DMS79 treated with DMSO at 0.1 percent for 48 hours (cell line): Measurements from ENCODE around the gene KIR2DL3.
"Not testable (repeated sequence)": the region's sequence is repeated elsewhere in the genome, so short reads cannot be mapped to it uniquely, and the experiment has no call there.

ENCODE experiments used
- DNase-seq: peaks from one replicate; lab custom pipeline; 2025; lab: John Stamatoyannopoulos, UW

The KIR2DL3 gene

DNA sequence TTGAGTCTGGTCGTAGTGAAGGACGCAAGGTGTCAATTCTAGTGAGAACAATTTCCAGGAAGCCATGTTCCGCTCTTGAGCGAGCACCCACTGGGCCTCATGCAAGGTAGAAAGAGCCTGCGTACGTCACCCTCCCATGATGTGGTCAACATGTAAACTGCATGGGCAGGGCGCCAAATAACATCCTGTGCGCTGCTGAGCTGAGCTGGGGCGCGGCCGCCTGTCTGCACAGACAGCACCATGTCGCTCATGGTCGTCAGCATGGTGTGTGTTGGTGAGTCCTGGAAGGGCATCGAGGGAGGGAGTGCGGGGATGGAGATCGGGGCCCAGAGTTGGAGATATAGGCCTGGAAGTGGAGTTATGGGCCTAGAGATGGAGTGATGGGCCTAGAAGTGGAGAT lies at the start of gene KIR2DL3:
Gene KIR2DL3, plus strand, starts transcription at position 208 of the 400 bp plus-strand sequence. Its CDS starts 33 bp downstream, at position 241.
- DNase-seq, result not testable (repeated sequence)

DNA sequence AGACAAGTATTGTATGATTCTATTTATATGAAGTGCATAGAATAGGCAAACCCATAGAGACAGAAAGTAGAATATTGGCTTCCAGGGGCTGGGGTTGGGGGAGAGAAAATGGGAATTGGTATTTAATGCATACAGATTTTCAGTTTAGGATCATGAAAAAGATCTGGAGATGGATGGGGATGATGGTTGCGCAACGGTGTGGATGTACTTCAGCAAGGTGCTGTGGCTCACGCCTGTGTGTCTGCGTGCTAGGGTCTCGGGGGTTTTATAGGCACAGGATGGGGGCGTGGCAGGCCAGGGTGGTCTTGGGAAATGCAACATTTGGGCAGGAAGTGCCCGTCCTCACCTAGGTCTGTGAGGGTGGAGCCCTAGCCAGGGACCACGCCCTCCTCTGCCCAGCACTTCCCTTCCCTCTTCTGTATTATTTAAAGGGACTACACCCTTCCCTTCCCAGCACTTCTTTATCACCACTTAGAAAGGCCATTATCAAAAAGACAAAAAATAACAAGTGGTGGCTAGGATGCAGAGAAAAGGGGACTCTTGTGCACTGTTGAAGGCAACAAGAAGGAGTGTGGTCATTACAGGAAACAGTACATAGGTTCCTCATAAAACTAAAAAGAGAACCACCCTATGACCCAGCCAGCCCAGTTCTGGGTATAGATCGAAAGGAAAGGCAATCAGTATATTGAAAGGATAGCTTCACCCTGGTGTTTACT lies 46.6 kb upstream of the KIR2DL3 start:
- no peak for DNase-seq

DNA sequence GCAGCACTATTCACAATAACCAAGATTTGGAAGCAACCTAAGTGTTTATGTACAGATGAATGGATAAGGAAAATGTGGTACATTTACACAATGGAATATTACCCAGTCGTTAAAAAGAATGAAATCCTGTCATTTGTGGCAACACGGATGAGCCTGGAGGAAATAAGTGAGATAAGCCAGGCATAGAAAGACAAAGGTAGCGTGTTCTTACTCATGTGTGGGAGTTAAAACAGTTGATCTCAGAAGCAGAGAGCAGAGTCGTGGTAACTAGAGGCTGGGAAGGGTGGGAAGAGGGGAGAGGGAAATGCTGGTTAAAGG lies 46.1 kb upstream of the KIR2DL3 start:
- no peak for DNase-seq

DNA sequence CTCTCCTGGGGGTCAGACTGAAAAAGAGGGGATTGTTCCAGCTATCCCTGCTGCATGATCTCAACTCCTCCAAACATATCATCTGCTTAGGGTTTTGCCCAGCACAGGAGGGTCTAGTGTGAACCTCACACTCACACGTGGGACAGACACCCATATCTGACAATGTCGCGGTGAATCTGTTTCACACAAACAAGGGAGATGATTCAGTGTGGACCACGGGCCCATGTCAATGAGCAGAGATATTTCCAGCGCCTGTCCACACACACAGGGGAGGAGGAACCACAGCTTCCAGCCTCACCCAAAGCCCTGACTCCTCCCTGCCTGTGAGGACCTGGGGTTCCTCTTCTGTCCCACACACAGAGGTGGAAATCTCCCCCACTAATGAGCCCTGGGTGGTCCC lies 43.7 kb upstream of the KIR2DL3 start:
- no peak for DNase-seq

DNA sequence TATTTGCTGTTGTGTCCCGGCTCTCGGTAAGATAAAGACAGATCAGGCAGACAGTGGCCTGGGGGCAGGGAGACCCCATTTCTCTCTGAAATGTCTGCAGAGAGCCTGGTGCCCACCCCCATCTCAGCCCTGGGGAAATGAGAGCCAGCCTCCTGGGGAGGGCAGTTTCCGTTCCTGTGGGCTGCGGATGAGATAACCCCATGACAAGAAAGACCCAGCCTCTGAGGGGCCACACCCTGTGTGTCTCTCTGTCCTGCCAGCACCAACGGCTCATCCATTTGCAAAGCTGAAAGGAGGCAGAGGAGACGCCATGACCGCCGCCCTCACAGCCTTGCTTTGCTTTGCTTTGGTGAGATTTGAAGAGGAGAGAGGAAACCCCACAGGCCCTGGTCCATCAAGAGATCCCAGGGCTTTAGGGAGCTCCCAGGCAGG lies 42.2 kb upstream of the KIR2DL3 start:
- DNase-seq, result no peak

DNA sequence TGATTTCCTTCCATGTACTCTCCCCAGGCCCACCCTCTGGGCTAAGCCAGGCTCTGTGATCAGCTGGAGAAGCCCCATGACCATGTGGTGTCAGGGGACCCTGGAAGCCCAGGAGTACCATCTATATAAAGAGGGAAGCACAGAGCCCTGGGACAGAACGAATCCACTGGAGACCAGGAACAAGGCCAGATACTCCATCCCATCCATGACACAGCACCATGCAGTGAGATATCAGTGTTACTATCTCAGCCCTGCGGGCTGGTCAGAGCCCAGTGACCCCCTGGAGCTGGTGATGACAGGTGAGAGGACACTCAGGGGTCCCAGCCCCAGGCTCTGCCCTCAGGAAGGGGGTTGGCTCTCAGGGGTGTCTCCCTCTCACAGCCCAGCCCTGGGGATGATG lies 41.5 kb upstream of the KIR2DL3 start:
- no peak for DNase-seq

DNA sequence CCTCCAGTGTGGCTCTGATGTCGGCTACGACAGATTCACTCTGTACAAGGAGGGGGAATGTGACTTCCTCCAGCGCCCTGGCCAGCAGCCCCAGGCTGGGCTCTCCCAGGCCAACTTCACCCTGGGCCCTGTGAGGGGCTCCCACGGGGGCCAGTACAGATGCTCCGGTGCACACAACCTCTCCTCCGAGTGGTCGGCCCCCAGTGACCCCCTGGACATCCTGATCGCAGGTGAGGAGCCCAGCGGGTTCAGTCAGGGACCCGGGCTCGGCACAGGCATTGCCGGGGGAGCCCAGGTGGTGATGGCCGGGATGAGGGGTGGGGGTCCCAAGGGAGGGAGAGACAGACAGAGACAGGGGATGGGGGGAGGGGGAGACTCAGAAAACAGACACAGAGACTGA lies 40.6 kb upstream of the KIR2DL3 start:
- not testable (repeated sequence) for DNase-seq

DNA sequence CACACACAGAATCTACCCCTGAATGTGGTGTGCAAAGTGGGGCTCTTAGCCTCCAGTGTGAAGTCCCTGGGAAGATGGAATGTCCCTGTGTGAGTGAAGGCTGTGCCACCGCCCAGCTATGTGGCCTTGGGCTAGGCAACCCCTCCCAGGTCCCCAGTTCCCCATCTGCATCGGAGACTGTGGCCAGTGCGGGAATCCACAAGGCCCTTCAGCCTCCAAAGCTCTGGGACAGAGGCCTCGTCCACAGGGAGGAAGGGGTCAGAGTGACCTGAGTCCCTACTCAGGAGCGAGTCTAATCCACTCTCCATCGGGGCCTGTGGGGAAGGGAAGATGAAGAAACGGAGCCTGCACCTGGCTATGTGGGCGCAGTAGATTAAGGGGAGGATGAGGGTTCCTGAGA lies 33.4 kb upstream of the KIR2DL3 start:
- DNase-seq, result no peak

DNA sequence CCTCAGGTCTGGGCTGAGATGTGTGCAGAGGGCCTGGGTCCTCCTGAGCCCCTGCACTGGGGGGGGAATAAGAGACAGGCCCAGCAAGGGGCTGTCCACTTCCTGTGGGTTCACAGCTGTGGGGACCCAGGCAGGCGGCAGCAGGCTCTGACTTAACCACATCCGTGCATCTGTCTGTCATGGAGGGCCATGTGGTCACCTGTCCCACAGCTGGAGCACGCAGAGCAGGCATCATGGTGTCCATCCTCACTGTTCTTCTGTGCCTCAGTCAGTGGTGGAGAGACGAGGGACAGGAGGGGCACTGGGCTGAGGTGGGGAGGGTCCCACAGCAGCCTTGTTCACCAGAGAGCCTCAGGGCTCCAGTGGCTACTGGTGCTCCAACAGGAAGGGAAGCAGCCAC lies 30.4 kb upstream of the KIR2DL3 start:
- no peak for DNase-seq

DNA sequence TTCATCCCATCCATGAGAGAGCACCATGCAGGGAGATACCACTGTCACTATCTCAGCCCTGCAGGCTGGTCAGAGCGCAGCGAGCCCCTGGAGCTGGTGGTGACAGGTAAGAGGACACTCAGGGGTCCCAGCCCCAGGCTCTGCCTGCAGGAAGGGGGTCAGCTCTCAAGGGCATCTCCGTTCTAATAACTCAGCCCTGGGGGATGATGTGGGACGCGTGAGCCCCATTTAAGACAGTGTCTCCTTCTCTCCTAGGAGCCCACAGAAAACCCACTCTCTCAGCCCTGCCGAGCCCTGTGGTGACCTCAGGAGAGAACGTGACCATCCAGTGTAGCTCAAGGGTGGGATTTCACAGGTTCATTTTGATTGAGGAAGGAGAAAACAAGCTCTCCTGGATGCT lies 29.5 kb upstream of the KIR2DL3 start:
- DNase-seq, result peak; percentile 33

DNA sequence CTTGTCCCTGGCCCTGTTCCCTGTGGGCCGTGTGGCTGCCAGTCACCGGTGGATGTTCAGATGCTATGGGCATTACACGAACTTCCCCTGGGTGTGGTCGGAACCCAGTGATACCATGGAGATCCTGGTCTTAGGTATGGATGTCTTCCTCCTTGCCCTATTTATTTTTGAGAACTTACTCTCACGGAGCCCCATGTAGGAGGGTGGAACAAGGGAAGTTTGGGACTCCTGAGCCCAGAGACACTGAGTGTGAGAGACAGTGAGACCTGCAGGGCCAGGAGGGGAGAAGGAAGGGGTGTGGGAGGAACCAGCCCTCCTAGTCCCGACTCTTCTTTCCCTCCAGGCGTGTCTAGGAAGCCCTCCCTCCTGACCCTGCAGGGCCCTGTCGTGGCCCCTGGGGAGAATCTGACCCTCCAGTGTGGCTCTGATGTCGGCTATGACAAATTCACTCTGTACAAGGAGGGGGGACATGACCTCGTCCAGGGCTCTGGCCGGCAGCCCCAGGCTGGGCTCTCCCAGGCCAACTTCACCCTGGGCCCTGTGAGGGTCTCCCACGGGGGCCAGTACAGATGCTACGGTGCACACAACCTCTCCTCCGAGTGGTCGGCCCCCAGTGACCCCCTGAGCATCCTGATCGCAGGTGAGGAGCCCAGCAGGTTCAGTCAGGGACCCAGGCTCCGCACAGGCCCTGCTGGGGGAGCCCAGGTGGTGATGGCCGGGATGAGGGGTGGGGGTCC lies 28.9 kb upstream of the KIR2DL3 start:
- DNase-seq, result no peak

DNA sequence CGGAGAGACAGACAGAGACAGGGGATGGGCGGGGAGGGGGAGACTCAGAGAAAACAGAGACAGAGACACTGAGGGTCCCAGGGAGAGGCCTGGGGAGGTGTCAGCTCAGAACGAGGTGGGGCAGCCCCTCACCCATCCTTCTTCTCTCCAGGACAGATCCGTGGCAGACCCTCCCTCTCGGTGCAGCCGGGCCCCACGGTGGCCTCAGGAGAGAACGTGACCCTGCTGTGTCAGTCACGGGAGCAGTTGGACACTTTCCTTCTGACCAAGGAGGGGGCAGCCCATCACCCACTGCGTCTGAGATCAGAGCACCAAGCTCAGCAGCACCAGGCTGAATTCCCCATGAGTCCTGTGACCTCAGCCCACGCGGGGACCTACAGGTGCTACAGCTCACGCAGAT lies 28.4 kb upstream of the KIR2DL3 start:
- not testable (repeated sequence) for DNase-seq

DNA sequence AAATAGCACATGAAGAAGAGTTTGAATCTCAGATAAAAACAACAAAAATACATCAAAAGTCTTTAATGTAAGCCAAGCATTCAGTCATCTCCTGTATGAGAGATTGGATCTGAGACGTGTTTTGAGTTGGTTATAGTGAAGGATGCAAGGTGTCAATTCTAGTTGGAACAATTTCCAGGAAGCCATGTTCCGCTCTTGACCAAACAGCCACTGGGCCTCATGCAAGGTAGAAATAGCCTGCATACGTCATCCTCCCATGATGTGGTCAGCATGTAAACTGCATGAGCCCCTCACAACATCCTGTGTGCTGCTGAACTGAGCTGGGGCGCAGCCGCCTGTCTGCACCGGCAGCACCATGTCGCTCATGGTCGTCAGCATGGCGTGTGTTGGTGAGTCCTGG lies 14.2 kb upstream of the KIR2DL3 start, which contains the start of gene KIR3DL3:
Gene KIR3DL3, plus strand, starts transcription at position 301 of the 400 bp plus-strand sequence. Its CDS starts 55 bp downstream, at position 356.
- DNase-seq, result no peak

DNA sequence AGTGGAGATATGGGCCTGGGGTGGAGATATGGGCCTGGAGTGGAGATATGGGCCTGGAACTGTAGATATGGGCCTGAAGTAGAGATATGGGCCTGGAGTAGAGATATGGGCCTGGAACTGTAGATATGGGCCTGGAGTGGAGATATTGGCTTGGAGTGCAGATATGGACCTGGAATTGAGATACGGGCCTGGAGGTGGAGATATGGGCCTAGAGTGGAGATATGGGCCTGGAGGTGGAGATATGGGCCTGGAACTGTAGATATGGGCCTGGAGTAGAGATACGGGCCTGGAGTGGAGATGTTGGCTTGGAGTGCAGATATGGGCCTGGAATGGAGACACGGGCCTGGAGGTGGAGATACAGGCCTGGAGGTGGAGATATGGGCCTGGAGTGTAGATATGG lies 13.7 kb upstream of the KIR2DL3 start:
- DNase-seq, result no peak

DNA sequence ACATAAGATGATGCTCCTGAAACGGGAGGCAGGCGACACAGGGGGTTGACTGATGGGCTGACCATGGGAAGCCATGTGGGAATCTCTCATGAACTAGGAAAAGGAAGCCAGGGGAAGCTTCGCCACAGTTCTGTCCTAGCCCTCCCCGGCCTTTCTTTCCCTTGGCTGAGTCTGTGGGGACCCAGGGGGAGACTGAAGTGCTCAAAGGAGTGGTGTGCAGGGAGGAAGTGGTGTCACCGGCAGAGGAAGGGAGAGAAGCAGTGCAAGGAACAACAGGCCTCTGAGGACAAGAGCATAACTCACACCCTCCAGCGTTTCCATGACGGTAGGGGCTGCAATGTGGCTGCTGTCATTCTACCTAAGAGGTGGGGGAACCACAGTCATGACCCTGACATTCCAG lies 13.0 kb upstream of the KIR2DL3 start:
- no peak for DNase-seq

DNA sequence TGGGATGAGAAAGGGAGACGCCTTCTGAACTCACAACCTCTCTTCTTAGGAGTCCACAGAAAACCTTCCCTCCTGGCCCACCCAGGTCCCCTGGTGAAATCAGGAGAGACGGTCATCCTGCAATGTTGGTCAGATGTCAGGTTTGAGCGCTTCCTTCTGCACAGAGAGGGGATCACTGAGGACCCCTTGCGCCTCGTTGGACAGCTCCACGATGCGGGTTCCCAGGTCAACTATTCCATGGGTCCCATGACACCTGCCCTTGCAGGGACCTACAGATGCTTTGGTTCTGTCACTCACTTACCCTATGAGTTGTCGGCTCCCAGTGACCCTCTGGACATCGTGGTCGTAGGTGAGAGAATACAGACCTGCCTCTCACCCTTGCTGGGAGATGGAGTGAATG lies 10.8 kb upstream of the KIR2DL3 start:
- DNase-seq, result no peak

DNA sequence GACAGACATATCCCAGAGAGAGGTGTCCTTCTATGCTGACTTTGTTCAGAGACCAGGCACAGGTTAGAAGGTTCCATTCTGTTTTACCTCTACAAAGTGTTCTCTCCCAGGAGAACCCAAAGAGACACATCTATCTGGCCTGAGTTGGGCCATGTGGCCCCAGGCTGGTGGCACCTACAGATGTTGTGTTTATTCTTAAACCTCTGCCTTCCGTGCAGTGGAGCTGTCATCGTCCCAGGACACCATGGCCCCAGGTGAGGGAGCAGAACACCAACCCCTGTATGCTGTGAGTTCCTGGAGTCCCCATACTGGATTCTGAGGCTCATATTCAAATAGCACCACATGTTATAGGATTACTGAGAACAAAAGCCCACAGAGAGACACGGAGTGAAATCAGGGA lies 10.1 kb upstream of the KIR2DL3 start:
- DNase-seq, result no peak

DNA sequence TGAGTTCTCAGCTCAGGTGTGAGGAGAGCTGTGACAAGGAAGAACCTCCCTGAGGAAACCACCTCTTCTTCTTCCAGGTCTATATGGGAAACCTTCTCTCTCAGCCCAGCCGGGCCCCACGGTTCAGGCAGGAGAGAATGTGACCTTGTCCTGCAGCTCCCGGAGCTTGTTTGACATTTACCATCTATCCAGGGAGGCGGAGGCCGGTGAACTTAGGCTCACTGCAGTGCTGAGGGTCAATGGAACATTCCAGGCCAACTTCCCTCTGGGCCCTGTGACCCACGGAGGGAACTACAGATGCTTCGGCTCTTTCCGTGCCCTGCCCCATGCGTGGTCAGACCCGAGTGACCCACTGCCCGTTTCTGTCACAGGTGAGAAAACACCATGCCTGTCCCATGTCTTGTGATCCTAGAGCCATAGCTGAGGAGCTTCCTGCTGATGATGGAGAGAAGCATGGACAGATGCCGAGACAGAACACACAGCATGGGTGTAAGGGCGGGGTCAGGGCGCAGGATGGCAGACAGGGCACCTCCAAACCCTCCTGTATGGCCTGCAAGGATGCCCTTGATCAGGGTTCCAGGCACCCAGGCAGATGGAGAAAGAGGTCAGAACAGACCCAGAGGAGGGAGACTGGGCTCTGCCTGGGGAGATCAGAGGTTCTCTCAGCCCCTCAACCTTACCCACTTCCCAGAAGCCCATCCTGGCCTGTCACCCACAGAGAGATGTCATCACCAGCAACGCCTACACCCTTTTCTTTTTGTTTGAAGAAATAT lies 8.7 kb upstream of the KIR2DL3 start:
- DNase-seq, result no peak

DNA sequence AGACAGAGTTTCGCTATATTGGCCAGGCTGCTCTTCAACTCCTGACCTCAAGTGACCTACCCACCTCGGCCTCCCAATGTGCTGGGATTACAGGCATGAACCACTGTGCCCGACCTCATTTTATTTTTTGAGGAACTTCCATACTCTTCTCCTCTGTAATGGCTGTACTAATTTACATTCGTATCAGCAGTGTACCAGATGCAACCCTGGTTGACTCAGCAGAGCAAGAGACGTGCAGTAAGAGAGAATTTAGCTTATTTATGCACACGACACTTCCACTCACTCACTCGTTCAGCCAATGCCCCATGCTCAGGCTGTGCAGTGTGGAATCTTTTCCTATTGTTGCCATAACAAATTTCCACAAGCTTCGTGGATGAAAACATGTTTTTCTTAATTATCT lies 7.1 kb upstream of the KIR2DL3 start:
- DNase-seq, result no peak

DNA sequence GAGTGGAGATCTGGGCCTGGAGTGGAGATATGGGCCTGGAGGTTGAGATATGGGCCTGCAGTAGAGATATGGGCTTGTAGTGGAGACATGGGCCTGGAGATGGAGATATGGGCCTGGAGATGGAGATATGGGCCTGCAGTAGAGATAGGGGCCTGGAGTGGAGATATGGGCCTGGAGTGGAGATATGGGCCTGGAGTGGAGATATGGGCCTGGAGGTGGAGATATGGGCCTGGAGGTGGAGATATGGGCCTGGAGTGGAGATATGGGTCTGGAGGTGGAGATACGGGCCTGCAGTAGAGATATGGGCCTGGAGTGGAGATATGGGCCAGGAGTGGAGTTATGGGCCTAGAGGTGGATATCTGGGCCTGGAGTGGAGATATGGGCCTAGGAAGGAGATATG lies 402 bp downstream of the KIR2DL3 start:
- no peak for DNase-seq

DNA sequence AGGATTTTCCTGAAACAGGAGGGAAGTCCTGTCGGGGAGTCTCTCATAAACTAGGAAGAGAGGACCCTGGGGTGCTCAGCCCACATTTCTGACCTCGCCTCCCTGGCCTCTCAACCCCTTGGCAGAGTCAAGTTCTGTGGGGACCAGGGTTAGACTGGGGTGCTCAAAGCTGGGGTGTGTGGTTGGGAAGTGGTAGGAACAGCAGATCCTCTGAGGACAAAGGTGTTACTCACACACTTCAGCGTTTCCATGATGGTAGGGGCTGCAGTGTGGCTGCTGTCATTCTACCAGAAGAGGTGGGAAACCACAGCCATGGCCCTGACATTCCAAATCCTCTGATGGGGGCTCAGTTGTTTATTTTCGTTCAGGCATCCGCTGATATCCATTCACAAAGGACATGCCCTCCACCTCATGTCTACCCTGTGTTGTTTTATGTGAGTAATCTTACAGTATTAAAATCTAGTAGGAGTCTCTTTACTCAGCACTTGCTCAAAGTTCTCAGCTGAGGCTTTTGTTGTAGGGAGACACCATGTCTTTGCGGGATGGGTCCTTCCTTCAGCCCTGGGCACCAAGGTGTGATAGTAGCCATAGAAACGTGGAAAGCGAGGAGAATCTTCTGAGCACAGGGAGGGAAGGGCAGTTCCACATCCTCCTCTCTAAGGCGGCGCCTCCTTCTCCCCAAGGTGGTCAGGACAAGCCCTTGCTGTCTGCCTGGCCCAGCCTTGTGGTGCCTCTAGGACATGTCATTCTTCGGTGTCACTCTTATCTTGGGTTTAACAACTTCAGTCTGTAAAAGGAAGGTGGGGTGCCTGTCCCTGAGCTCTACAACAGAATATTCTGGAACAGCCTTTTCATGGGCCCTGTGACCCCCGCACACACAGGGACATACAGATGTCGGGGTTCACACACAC lies 1.5 kb downstream of the KIR2DL3 start:
- no peak for DNase-seq

DNA sequence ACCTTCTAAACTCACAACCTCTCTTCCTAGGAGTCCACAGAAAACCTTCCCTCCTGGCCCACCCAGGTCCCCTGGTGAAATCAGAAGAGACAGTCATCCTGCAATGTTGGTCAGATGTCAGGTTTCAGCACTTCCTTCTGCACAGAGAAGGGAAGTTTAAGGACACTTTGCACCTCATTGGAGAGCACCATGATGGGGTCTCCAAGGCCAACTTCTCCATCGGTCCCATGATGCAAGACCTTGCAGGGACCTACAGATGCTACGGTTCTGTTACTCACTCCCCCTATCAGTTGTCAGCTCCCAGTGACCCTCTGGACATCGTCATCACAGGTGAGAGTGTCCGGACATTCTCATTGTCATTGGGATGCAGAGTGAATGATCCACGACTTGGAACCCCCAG lies 3.6 kb downstream of the KIR2DL3 start:
- DNase-seq, result not testable (repeated sequence)
